Measurements from ENCODE around the gene SYNDIG1.
"Not testable (repeated sequence)": the region's sequence is repeated elsewhere in the genome, so short reads cannot be mapped to it uniquely, and the experiment has no call there.

Gene SYNDIG1

GRCh38 chr20:24617757-24618450 is 148.5 kb downstream of the SYNDIG1 start:
- DNase-seq = no peak

GRCh38 chr20:24618739-24619138 is 149.3 kb downstream of the SYNDIG1 start:
- DNase-seq = no peak

DNA sequence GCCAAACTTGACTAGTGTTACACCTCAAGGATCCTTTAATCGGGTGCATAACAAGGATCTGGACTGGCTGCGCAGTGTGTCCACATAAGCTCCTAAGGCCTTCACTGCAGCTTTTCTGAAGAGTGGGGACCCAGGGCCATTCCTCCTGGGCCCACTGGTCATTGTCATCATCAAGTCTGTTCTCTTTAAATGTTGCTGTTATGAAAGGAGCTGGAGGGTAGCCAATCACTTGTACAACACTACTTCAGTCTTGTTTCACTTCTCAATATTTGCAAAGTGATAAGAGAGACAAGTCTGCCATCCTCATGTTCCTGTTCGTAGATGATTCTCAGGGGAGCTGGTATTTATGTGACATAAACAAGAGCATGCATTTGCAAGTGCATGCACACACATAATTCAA is 149.8 kb downstream of the SYNDIG1 start:
- DNase-seq = no peak

DNA sequence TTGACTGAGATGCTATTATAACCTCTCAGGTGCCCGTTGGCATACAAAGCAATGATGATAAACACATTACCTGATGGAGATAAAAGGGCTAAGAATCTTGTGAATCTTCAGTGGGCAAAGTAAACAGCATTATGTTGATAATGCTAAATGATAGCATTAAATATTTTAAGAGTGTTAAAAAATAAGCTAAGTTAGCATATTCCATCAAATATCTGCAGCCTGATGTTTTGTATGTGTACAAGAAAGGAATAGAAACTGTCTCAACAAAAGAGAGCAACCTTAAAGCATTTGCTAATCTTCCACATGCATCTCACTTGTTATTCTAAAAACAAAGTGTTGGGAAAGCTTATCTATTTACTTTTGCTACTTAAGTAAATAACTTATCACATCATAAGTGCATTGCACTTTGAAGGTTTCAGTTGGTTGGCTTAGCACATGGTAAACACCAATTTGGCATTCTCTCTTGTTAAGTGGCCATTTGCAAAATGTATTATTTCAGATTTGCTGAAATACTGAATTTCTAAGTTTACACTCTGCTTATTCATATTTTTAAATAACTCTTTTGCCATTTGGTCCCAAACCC is 151.6 kb downstream of the SYNDIG1 start:
- DNase-seq = no peak

DNA sequence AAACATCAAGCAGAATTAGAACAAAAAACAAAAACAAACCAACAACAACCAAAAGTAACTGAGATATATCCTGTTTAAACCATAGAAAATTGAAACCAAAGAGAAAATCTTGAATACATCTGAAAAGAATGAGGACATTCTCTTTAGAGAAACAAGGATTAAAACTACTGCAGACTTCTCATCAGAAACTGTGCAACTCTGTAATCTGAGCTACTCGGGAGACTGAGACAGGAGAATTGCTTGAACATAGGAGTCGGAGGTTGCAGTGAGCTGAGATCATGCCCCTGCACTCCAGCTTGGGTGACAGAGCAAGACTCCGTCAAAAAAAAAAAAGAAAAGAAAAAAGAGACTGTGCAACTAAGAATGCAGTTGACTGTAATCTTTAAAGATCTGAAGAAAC is 153.4 kb downstream of the SYNDIG1 start:
- no peak for DNase-seq

- not testable (repeated sequence) for DNase-seq
Measured at GRCh38 chr20:24626141-24626540, 156.7 kb downstream of the SYNDIG1 start.

DNA sequence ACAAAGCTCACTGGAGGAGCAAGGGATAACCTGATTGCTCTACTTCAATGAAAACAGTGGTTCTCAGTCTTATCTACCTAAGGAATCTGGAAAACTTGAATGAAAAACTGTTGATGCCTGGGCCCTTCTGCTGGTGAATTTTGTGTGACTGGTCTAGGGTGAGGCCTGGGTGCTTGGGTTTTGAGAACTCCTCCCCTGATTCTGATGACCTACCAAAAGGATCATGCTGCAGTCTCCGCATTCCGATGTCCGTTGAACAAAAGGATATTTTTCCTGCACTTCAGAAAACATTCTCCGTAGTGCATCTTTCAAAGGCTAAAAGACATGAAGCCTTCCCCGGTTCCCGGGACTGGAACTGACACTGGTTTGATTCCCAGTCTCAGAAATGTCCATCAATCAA is 157.9 kb downstream of the SYNDIG1 start:
- DNase-seq = no peak

- DNase-seq = no peak
Measured at GRCh38 chr20:24627926-24628325, 158.5 kb downstream of the SYNDIG1 start.

GRCh38 chr20:24628985-24629384 is 159.6 kb downstream of the SYNDIG1 start:
- DNase-seq = no peak

DNA sequence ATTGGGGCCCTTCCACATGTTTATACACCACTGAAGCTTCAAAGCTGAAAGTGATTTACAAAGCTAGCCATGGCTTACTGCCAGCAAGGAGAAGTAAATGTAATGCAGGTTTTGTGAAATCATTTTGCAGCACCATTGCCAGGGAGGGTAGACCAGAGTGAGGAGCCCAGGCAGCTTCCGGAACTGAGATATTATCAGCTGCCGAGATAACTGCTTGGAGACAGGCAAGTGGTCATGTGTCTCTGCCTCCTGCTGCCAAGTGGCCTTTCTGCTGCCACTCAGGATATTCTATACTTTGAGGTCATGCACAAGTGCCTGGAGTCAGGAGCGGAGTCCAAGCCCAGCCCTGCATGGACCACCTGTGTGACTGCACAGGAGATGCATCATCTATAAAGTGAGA is 160.2 kb downstream of the SYNDIG1 start:
- DNase-seq = no peak

GRCh38 chr20:24630486-24631172 is 161.2 kb downstream of the SYNDIG1 start:
- DNase-seq = no peak

DNA sequence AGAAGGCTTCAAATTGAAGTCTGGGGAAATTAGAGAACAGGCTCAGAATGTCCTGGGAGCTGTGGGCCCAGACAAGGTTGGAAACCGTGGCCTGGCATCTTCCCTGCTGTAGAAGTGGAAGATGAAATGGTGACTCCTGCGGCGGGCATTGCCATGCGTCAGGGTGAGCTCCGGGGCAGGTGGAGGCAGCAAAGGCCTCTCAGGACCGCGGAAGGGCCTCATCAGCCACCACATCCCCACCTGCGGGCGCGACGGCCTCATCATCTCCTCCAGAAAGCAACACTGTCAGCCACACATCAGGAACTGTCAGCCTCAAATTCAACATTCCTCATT is 161.7 kb downstream of the SYNDIG1 start:
- DNase-seq = no peak

DNA sequence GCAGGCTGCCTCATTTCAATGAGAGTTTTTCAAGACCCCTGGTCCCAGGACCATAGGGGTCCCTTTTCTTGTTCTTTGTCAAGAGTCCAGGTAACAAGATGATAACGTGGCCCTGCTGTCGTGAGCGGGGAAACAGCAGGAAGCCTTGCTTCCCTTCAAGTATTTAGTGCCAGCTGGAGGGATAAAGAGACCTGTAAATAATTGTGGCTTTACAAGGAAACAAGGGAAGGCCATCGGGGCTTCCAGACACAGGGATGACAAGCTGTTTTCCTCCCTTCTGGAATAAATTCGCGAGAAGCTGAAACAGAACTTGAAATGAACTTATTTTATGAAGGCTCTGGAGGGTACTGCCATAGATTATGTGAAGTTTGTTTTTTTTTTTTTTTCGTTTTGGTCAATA is 163.2 kb downstream of the SYNDIG1 start:
- DNase-seq = no peak

- DNase-seq = no peak
Measured at GRCh38 chr20:24633026-24633425, 163.6 kb downstream of the SYNDIG1 start.

DNA sequence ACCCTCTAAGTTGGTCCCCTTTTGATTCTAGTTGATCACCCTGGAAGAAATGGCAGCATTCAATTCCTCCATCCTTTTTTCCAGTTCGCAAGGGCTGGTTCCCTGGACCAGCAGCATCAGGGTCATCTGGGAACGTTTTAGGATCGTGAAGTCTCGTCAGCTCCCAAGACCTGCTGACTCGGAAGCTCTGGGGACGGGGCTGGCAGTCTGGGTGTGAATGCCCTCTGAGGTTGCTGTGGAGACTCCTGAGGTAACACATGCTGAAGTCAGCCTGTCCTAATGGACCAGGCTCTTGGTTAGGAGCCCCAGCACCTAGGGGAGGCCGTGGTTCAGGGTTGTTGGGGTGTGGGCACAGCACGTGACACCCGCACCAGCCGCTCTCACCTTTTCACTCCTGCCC is 164.1 kb downstream of the SYNDIG1 start:
- DNase-seq = no peak

- no peak for DNase-seq
Measured at GRCh38 chr20:24634855-24635254, 165.4 kb downstream of the SYNDIG1 start.

DNA sequence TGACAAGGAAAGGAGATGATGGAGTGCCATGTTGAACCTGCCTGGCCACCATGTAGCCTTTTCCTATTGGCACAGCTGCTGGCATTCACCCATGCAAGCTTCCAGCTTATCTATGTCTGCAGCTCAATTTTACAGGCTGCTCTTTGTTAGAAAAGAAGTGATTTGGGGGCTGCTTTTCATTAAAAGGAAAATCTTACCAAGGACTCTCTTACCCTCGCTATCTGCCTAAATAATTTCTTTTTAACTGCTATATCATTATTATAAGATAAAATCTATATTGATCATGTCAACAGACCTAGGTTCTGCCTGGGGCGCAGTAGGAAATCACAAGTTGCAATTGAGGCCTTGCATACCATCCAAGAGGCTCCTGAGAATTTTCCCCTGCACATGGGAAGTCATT is 167.2 kb downstream of the SYNDIG1 start:
- DNase-seq = no peak

GRCh38 chr20:24637087-24637486 is 167.7 kb downstream of the SYNDIG1 start:
- DNase-seq = no peak

GRCh38 chr20:24637941-24638340 is 168.5 kb downstream of the SYNDIG1 start:
- DNase-seq = no peak

- DNase-seq = no peak
Measured at GRCh38 chr20:24638591-24639548, 169.4 kb downstream of the SYNDIG1 start.

DNA sequence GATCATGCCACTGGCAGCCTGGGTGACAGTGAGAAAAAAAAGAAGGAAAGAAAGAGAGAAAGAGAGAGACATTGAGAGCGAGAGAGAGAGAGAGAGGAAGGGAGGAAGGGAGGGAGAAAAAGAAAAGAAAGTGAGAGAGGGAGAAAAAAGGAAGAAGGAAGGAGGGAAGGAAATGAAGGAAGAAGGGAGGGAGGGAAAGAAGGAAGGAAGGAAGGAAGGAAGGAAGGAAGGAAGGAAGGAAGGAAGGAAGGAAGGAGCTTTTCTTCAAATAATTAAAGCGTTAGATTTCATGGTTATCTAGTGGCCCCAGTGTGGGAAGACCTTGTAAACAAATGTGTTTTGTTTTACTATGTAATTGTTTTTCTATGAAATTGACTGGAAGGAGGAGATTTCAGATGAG is 170.8 kb downstream of the SYNDIG1 start:
- no peak for DNase-seq

GRCh38 chr20:24640686-24641085 is 171.3 kb downstream of the SYNDIG1 start:
- no peak for DNase-seq
